Stimulated activated naive CD8-positive, alpha-beta T cell treated with anti-CD3 and anti-CD28 coated beads, Interleukin-15, amount 100 ng/mL, for 72 hours (primary cell): ENCODE data around the gene OBP2A.

ENCODE experiments used
- ATAC-seq: fragments of 150-1000 bp; cut with Tn5 transposase; 2 replicates; pipeline ENCODE4 v1.10.0; 2021; ENCODE audit warnings: mild to moderate bottlenecking, moderate library complexity
- DNase-seq, 2 donors: peaks; one replicate each; pipeline ENCODE4 v3.0.0; 2021 to 2022
- H3K27ac Mint-ChIP-seq, 2 donors: one replicate each; pipeline ENCODE4 v1.8.0; 2022; ENCODE audit warnings: mild to moderate bottlenecking in 2 of 2, mixed read lengths in 2 of 2, moderate library complexity in 2 of 2
- H3K27me3 Mint-ChIP-seq: one replicate; pipeline ENCODE4 v1.8.0; 2022; ENCODE audit warnings: mixed read lengths
- H3K4me1 Mint-ChIP-seq: one replicate; pipeline ENCODE4 v1.8.0; 2022; ENCODE audit warnings: mild to moderate bottlenecking, mixed read lengths
- H3K4me3 Mint-ChIP-seq, 2 donors: one replicate each; pipeline ENCODE4 v1.8.0; 2022; ENCODE audit warnings: mild to moderate bottlenecking in 2 of 2, mixed read lengths in 2 of 2, moderate library complexity in 1 of 2
- H3K9me3 Mint-ChIP-seq, 2 donors: one replicate each; pipeline ENCODE4 v1.8.0; 2022; ENCODE audit warnings: mixed read lengths in 2 of 2

The OBP2A gene

GRCh38 chr9:135586601-135587109 lies 40.7 kb downstream of the OBP2A start:
- DNase-seq (no peak), ATAC-seq (no peak)
- no peaks in the 10 kb centered on the region for H3K4me1 Mint-ChIP-seq
- no peaks in the 10 kb centered on the region for H3K9me3 Mint-ChIP-seq
- peak overlapping the region in 1 of 2 donors; percentile 54 for H3K27ac Mint-ChIP-seq
- H3K4me3 Mint-ChIP-seq = no peak overlapping the region
- H3K27me3 Mint-ChIP-seq = peaks cover 20% of the 10 kb centered on the region

DNA sequence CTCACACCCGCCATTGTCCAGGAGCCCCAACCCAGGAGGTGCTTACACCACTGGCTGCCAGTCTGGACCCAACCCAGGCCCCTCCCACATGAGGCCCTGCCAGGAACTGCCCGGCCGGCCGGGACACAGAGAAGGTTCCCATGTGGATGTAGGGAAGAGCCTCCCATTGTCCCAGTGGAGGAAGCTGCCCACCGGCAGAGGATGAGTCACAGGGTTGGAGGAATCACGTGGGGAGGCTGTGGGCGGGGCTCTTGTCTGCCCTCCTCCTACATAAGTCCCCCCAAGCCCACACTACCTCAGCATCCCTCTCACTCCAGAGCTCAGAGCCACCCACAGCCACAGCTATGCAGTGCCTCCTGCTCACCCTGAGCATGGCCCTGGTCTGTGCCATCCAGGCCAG lies 41.7 kb downstream of the OBP2A start:
- DNase-seq (no peak), ATAC-seq (no peak)
- Mint-ChIP-seq H3K9me3 (no peaks in the 10 kb centered on the region), H3K27me3 (peaks cover 20% of the 10 kb centered on the region), H3K4me1 (no peaks in the 10 kb centered on the region), H3K4me3 (no peak overlapping the region), H3K27ac (no peak overlapping the region)

DNA sequence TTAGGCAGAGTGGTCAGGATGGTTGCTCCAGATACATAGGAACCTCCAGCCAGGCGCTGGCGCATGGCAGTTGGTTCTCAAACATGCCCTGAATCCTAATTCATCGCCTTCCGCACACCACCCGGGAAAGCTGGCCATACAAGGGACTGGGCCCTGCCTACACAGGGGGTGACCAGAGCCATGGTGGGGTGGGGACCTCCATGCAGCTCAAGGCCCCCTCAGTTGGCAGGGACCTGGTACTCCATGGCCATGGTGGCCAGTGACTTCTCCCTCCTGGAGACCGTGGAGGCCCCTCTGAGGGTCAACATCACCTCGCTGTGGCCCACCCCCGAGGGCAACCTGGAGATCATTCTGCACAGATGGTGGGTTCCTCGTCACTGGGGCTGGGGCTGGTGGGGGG lies 42.4 kb downstream of the OBP2A start:
- DNase-seq = no peak
- Mint-ChIP-seq H3K4me1 (no peaks in the 10 kb centered on the region), H3K4me3 (no peak overlapping the region), H3K27me3 (peaks cover 20% of the 10 kb centered on the region), H3K9me3 (no peaks in the 10 kb centered on the region), H3K27ac (no peak overlapping the region)
- ATAC-seq = no peak

- ATAC-seq = no peak
- no peak overlapping the region for H3K27ac Mint-ChIP-seq
- no peak for DNase-seq
- H3K27me3 Mint-ChIP-seq = peaks cover 20% of the 10 kb centered on the region
- no peaks in the 10 kb centered on the region for H3K9me3 Mint-ChIP-seq
- no peak overlapping the region for H3K4me3 Mint-ChIP-seq
- H3K4me1 Mint-ChIP-seq = no peaks in the 10 kb centered on the region
These were observed 43.1 kb downstream of the OBP2A start for GRCh38 chr9:135588886-135589595.

GRCh38 chr9:135589596-135590485 lies 43.9 kb downstream of the OBP2A start:
- Mint-ChIP-seq H3K4me1 (no peaks in the 10 kb centered on the region), H3K27me3 (peaks cover 20% of the 10 kb centered on the region), H3K4me3 (no peak overlapping the region), H3K9me3 (no peaks in the 10 kb centered on the region), H3K27ac (peak overlapping the region in 1 of 2 donors; percentile 1)
- DNase-seq (no peak), ATAC-seq (no peak)

- peaks cover 20% of the 10 kb centered on the region for H3K27me3 Mint-ChIP-seq
- ATAC-seq (no peak), DNase-seq (no peak)
- no peaks in the 10 kb centered on the region for H3K9me3 Mint-ChIP-seq
- H3K27ac Mint-ChIP-seq = no peak overlapping the region
- H3K4me1 Mint-ChIP-seq = no peaks in the 10 kb centered on the region
- no peak overlapping the region for H3K4me3 Mint-ChIP-seq
These were observed 44.7 kb downstream of the OBP2A start for GRCh38 chr9:135590486-135591079.

DNA sequence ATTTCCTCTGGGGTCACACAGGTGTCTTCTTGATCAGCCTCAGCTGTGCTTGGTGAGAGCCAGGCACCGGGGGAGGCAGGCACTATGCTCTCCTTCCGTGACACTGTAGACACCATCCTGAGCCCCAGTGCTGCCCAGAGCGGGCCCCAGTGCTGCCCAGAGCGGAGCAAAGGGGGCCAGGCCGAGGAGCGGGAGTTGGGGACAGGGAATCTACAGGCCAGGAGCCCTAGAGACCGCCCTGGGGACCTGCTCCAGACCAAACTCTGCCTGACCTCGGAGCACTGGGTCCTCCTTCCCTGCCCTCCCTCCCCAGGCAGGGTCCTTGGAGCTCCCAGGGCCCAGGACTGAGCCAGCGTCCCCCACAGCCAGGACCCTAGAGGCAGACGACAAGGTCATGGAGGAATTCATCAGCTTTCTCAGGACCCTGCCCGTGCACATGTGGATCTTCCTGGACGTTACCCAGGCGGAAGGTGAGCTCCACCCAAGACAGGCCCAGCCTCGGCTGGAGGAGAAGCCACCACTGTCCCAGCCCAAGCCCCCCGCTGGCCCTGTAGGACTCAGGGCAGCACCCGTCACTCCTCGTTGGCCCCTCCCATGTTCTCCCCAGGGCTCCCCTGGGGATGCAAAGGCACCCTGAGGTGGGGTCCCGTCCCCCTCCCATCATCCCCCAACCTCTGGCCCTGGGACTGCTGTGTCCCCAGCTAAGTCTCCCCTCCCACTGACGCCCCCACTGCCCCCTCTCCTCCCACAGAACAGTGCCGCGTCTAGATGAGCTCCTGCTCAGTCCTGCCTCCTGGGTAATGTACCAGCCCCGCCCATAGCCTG lies 45.8 kb downstream of the OBP2A start:
- ATAC-seq (no peak), DNase-seq (no peak)
- no peak overlapping the region for H3K27ac Mint-ChIP-seq
- no peak overlapping the region for H3K4me3 Mint-ChIP-seq
- H3K9me3 Mint-ChIP-seq = no peaks in the 10 kb centered on the region
- H3K27me3 Mint-ChIP-seq = peaks cover 24% of the 10 kb centered on the region
- no peaks in the 10 kb centered on the region for H3K4me1 Mint-ChIP-seq

DNA sequence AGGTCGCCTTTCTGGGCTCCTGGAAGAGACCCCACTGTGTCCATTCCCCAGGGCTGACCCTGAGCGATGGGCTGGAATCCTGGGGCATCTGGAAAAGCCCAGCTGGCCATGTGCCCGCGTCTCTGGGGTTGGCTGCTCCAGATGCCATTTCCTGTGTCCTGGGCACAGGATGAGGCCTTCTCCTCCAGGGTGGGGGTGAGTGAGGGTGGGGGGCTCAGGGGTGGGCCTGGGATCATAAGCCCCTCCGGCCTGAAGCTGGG lies 46.3 kb downstream of the OBP2A start:
- H3K4me3 Mint-ChIP-seq = no peak overlapping the region
- ATAC-seq = no peak

DNA sequence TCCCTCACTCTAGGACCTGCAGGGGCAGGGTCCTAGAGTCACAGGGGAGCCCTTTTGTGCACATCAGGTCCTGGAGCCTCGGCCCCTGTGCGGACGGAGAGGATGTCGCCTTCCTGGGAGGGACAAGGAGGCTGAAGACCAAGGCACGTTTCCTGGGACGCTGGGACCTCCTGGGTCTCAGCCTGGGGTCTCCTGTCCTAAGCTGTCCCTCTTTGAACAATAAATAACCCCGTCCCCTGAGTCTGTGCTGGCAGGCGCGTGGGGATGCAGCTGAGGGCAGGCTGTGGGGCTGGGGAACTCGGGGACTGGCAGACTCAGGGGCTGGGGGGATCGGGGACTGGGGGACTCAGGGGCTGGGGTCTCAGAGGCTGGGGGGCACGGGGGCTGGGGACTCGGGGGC lies 46.7 kb downstream of the OBP2A start:
- Mint-ChIP-seq H3K27me3 (peaks cover 21% of the 10 kb centered on the region), H3K4me1 (no peaks in the 10 kb centered on the region), H3K4me3 (no peak overlapping the region), H3K27ac (no peak overlapping the region), H3K9me3 (no peaks in the 10 kb centered on the region)
- DNase-seq (no peak), ATAC-seq (no peak)

More for the DNA sequence above, 46.3 kb downstream of the OBP2A start:
- Mint-ChIP-seq H3K4me1 (no peaks in the 10 kb centered on the region), H3K27me3 (peaks cover 19% of the 10 kb centered on the region), H3K9me3 (no peaks in the 10 kb centered on the region), H3K27ac (no peak overlapping the region)
- DNase-seq = no peak

- peaks cover 30% of the 10 kb centered on the region for H3K27me3 Mint-ChIP-seq
- H3K27ac Mint-ChIP-seq = no peak overlapping the region
- H3K4me3 Mint-ChIP-seq = no peak overlapping the region
- DNase-seq (no peak), ATAC-seq (no peak)
- no peaks in the 10 kb centered on the region for H3K4me1 Mint-ChIP-seq
- no peaks in the 10 kb centered on the region for H3K9me3 Mint-ChIP-seq
These were observed 50.3 kb downstream of the OBP2A start for GRCh38 chr9:135596211-135596610.
